Superior temporal gyrus (tissue), 1 donor: ENCODE measurements around the gene MPLKIP.
"Not testable (repeated sequence)": the region's sequence is repeated elsewhere in the genome, so short reads cannot be mapped to it uniquely, and the experiment has no call there.

Source experiments
- DNase-seq: peaks from one replicate; pipeline ENCODE4 v3.0.0-alpha.2; 2016; ENCODE audit errors: extremely low spot score

Gene MPLKIP

DNA sequence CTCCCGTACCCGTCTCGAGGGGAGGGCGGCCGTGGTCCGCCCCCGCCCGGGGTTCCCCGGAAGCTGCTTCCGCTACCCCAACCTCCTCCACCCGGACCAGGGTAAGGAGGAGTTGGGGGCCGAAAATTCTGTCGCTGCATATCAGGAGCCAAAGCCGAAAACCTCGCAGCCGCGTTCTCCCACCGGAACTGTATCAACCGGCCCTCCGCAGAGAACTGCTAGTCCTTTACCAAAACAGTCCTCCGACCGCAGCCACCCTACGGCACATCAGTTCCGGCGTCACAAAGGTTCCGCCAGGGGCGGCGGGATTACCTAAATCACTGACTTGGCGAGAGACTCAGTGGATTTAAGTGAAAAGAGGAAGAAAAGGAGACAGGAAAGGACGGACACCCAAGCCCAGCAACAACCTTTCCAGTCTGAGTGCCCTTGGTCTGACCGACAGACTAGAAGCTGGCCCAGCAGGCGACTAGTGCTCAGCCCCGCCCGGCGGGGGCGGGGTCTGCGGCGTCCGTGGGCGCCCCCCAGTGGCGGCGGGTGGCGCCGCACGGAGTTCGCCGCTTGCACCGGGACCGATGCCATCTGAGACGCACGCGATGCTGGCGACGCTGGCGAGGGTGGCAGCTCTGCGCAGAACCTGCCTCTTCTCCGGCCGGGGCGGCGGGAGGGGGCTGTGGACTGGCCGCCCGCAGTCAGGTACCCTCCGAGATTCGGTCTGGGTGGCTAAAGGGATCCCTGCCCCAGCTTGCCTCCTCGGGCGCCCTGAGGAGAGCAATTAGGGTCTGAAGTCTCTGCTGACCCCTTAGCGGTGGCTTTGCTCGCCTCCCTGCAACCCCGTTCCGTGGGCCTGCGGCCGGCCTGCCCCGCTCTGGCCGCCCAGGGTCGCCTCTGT lies at the start of gene MPLKIP, which contains the start of gene SUGCT:
TSS of gene MPLKIP (minus strand) at position 195 of the 889 bp plus-strand sequence. CDS start at position 140, 55 bp downstream.
TSS of gene SUGCT (plus strand) at position 578 of the 889 bp plus-strand sequence.
- peak; percentile 94 for DNase-seq

DNA sequence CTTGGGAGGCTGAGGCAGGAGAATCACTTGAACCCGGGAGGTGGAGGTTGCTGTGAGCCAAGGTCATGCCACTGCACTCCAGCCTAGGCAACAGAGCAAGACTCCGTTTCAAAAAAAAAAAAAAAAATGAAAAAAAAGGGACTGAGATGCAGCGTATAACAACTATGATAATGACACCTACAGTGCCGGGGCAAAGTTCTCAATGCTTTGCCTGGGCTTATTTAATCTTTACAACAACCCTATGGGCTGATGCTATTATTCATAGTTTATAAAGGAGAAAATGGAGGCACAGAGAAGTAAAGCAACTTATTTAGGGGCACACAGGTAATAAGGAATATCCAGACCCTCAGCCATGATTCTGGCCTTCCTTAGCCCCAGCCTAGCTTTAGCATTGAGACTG lies 48.0 kb upstream of the MPLKIP start:
- DNase-seq = no peak

DNA sequence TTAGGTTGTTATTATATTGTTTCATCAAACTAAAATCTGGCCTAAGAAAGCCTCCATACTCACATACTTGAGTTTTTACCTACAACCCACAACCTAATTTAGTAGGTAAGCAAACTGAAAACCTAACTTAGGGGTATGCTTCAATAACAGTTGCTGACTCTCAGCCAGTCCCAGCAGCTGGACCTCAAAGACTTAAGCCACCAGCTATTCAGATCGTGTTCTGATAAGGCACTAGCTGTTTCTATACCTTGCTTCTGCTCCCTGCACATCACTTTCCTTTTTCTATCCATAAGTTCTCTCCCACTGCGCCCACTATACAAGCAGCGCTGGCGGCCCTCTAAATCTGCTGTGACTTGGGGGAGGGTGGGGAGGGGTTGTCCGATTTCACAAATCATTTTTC lies 42.6 kb upstream of the MPLKIP start:
- DNase-seq = no peak

GRCh38 chr7:40175725-40176510 lies 41.5 kb upstream of the MPLKIP start:
- DNase-seq = no peak

DNA sequence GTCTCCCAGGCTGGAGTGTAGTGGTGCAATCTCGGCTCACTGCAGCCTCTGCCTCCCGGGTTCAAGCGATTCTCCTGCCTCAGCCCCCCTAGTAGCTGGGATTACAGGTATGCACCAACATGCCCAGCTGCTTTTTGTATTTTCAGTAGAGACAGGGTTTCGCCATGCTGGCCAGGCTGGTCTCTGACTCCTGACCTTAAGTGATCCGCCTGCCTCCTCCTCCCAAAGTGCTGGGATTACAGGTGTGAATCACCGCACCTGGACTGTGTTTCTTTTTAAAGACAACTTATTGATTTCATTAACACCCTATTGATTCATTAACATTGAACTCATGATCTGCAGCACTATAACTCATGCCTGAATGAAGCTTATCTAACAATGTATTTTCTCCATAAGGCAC lies 40.8 kb upstream of the MPLKIP start:
- not testable (repeated sequence) for DNase-seq

GRCh38 chr7:40173121-40173520 lies 38.7 kb upstream of the MPLKIP start:
- DNase-seq = not testable (repeated sequence)

DNA sequence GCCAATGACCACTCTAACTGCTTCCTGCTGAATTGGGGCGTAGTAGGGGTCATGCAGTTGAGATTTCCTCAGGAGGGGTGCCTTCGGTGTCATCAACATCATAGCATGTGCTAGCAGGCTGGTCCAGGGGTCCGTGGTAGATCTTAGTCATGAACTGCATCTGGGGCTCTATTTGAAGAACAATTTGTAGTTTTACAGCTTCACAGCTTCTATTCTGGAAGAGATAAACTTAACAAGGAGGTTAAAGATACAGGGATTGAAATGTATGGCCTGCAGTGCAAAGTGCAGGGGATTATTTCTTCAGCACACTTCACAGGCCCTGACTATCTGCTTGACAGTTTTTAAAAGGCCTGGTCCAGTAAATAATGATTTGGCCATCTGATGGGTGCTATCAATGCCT lies 33.8 kb upstream of the MPLKIP start:
- DNase-seq = not testable (repeated sequence)

- no peak for DNase-seq
These were observed 32.9 kb upstream of the MPLKIP start for GRCh38 chr7:40167291-40167690.

GRCh38 chr7:40165216-40165615 lies 30.8 kb upstream of the MPLKIP start:
- DNase-seq = no peak

DNA sequence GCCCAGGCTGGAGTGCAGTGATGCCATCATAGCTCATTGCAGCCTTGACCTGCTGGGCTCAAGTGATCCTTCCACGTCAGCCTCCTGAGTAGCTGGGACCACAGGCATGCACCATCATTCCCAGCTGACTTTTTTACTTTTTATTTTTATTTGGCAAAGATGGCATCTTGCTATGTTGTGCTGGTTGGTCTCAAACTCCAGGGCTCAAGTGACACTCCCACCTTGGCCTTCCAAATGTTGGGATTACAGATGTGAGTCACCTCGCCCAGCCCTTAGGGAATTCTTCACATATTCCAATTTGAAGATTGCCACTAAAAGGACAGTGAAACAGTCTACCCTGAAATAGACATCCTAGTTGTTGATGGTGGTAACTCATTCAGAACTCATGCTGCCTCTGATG lies 28.1 kb upstream of the MPLKIP start:
- no peak for DNase-seq

- no peak for DNase-seq
These were observed 22.6 kb upstream of the MPLKIP start for GRCh38 chr7:40156988-40157387.

DNA sequence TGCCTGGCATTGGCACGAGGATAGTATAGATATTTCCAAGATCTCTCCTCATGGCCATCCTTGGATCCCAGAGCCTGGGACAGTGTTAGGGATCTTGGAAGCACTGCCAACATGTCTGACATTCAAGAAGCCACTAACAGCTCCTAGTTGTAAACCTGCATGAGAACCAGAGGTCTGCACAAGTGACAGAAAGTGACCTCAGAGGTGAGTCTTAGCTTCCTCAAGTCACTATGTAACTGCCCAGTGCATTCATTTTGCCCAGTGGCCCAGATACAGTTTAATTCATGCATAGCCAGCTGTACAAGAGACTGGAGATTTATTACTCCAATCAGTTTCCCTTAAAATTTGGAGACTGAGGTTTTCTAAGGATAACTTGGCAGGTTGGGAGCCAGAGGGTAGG lies 17.1 kb upstream of the MPLKIP start:
- DNase-seq = no peak

DNA sequence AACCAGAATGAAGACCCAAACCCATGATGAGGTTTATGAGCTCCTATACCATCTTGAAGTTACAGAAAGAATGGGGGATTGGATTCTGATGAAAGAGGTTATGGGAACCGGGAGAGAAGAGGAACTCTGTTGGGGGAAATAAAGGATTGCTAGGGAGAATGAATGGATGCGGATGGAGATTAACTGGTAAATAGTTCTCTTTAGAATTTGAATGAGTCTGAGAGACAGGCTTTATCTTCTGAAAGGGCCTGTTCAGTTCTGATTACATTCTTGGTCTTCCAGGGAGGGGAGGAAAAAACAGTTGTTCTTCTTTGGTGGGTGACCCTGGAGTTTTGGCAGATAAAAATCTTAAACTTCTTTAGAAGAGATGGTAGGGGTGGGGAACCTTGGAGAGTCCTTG lies 14.2 kb upstream of the MPLKIP start:
- DNase-seq = no peak

DNA sequence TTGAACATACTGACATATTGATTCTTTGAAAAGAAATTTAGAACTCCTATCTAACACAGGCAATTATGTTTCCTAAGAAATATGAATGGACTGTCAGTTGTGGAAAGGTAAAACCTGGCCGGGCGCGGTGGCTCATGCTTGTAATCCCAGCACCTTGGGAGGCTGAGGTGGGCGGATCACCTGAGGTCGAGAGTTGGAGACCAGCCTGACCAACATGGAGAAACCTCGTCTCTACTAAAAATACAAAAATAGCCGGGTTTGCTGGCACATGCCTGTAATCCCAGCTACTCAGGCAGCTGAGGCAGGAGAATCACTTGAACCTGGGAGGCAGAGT lies 13.8 kb upstream of the MPLKIP start:
- not testable (repeated sequence) for DNase-seq

GRCh38 chr7:40147371-40148246 lies 13.2 kb upstream of the MPLKIP start:
- no peak for DNase-seq

GRCh38 chr7:40145596-40146130 lies 11.2 kb upstream of the MPLKIP start:
- not testable (repeated sequence) for DNase-seq

DNA sequence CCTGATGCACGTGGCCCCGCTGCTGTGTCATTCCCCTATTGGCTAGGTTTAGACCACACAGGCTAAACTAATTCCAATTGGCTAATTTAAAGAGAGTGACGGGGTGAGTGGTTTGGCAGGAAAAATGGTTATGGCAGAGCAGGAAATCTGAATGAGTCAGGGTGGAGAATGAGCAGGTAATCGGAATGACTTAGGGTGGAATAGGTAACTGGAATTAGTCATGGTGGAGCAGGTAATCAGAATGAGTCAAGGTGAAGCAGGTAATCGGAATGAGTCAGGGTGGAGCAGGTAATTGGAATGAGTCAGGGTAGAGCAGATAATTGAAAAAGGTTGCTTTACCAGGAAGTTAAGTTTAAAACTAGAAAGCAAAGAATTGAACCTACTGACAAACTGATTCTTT lies 7.5 kb upstream of the MPLKIP start:
- DNase-seq = not testable (repeated sequence)

DNA sequence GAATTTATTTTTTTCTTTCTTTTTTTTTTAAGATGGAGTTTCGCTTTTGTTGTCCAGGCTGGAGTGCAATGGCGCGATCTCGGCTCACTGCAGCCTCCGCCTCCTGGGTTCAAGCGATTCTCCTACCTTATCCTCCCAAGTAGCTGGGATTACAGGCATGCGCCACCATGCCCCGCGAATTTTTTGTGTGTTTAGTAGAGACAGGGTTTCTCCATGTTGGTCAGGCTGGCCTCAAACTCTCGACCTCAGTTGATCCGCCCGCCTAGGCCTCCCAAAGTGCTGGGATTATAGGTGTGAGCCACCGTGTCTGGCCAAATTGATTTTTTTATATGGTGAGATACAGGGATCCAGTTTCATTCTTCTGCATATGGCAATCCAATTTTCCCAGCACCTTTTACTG lies 5.5 kb upstream of the MPLKIP start:
- DNase-seq = not testable (repeated sequence)

DNA sequence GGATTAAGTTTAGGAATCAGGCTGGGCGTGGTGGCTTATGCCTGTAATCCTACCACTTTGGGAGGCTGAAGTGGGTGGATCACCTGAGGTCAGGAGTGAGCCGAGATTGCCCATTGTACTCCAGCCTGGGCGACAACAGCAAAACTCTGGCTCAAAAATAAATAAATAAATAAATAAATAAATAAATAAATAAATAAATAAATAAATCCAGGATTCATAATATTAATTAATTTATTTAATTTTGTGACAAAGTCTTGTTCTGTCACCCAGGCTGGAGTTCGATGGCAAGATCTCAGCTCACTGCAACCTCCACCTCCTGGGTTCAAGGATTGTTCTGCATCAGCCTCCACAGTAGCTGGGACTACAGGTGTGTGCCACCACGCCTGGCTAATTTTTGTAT lies 4.6 kb upstream of the MPLKIP start:
- DNase-seq = no peak

- no peak for DNase-seq
These were observed 3.1 kb upstream of the MPLKIP start for GRCh38 chr7:40137563-40137962.

GRCh38 chr7:40135317-40135610 lies 842 bp upstream of the MPLKIP start:
- peak; percentile 20 for DNase-seq
